GM21576 (cell line): ENCODE measurements around the gene PTPN22.

Experiments used
- ATAC-seq: cut with Tn5 transposase; IDR thresholded peaks from one replicate; pipeline ENCODE4 v1.9.1; 2021; ENCODE audit warnings: mild to moderate bottlenecking, moderate library complexity; ENCODE audit not compliant: unreplicated experiment

PTPN22 gene

GRCh38 chr1:113765306-113766230, 105.9 kb downstream of the PTPN22 start:
- ATAC-seq, result no peak
